ENCODE measurements around the gene IDE.

IDE gene

DNA sequence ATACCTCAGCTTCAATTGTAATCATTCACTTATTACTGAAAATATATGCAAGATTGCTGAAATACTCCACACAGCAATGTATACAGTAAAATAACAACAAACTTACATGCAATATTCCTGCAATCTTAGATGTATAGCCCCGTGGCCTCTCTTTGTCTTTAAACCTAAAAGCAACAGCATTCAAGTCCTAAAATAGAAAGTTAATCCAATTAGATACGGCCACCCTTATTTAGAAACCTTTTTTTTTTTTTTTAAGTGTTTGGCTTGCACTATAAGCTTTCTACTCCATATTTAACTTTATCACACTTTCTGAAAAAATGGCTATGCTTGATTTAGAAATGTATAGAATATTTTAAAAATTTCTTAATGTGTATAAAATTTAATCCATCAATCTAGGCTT, 67.6 kb downstream of the IDE start:
- ATAC-seq (replicated peaks; ENCODE audit: extremely low read depth, poor library complexity, severe bottlenecking) (no peak), DNase-seq (ENCODE audit: low spot score in 2 of 2) (no peak)
- H3K4me3 Mint-ChIP-seq: no peak overlapping the region
- peaks cover 40% of the 10 kb centered on the region for H3K36me3 Mint-ChIP-seq (ENCODE audit: insufficient read depth)
- H3K4me1 Mint-ChIP-seq: no peaks in the 10 kb centered on the region
- H3K9me3 Mint-ChIP-seq: no peaks in the 10 kb centered on the region
- no peaks in the 10 kb centered on the region for H3K27me3 Mint-ChIP-seq
- no peak overlapping the region for H3K27ac Mint-ChIP-seq (ENCODE audit: low read depth)

DNA sequence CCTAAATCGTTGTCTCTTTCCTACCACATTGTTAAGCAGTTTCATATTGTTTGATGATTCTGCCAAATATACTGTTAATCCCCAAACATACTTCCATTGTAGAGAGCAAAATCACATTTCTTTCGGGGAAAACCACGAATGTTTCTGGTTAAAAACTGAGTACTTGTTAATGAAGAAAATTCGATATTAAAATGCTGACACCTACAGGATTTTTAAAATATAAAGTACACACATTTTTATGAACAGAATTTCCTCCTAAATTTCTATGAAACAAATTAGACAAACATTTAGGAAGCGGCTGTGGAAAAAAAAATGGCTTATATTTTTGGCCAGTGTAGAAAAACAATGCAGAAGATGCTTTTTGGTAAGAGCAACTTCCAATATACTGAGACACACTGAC, 68.8 kb downstream of the IDE start:
- no peaks in the 10 kb centered on the region for H3K4me1 Mint-ChIP-seq
- H3K27me3 Mint-ChIP-seq: no peaks in the 10 kb centered on the region
- no peak overlapping the region for H3K27ac Mint-ChIP-seq (ENCODE audit: low read depth)
- DNase-seq (ENCODE audit: low spot score in 2 of 2): no peak
- no peak overlapping the region for H3K4me3 Mint-ChIP-seq
- peaks cover 46% of the 10 kb centered on the region for H3K36me3 Mint-ChIP-seq (ENCODE audit: insufficient read depth)
- no peak for ATAC-seq (replicated peaks; ENCODE audit: extremely low read depth, poor library complexity, severe bottlenecking)
- no peaks in the 10 kb centered on the region for H3K9me3 Mint-ChIP-seq

DNA sequence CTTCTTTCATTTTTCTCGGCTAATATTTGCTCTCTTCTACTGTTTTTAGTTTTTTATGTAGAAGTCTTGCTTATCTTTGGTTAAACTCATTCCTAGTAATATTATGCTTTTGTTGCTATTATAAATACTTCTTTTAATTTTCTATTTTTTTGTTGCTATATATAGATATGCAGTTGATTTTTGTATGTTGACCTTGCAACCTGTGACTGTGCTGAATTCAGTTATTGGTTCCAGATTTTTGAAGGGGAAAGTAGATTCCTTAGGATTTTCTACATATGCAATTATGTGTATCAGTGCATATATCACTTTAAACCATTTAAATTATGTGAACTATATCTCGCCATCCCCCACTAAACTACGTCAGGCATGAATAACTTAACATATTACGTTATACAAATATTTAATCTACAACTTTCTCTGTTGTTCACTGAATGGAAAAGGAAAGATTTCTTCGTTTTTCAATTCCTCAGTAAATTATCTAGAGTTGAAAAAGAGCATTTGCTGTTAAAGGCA, 71.5 kb downstream of the IDE start:
- H3K27me3 Mint-ChIP-seq: no peaks in the 10 kb centered on the region
- DNase-seq (ENCODE audit: low spot score in 2 of 2) (no peak), ATAC-seq (replicated peaks; ENCODE audit: extremely low read depth, poor library complexity, severe bottlenecking) (no peak)
- no peaks in the 10 kb centered on the region for H3K9me3 Mint-ChIP-seq
- H3K4me1 Mint-ChIP-seq: no peaks in the 10 kb centered on the region
- H3K27ac Mint-ChIP-seq (ENCODE audit: low read depth): no peak overlapping the region
- peaks cover 35% of the 10 kb centered on the region for H3K36me3 Mint-ChIP-seq (ENCODE audit: insufficient read depth)
- H3K4me3 Mint-ChIP-seq: no peak overlapping the region

DNA sequence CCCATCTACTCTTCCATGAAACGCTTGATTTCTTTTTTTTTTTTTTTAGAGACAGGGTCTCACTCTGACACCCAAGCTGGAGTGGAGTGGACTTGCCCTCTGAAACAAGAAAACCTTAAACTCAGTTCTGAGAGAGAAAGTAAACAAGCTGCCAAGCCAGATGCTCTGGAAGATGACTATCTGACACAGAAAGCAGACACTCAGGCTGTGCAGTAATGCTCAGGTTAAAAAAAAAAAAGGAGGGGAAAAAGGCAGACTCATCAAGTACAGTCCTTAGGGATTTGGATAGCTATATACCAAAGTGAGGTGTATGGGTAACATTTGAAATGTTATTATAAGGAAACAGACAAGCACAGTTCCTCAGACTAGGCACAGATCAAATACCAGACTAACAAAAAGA, 80.5 kb downstream of the IDE start:
- H3K27ac Mint-ChIP-seq (ENCODE audit: low read depth): no peak overlapping the region
- no peaks in the 10 kb centered on the region for H3K4me1 Mint-ChIP-seq
- DNase-seq (ENCODE audit: low spot score in 2 of 2): no peak
- ATAC-seq (replicated peaks; ENCODE audit: extremely low read depth, poor library complexity, severe bottlenecking): no peak
- H3K9me3 Mint-ChIP-seq: no peaks in the 10 kb centered on the region
- H3K27me3 Mint-ChIP-seq: no peaks in the 10 kb centered on the region
- no peak overlapping the region for H3K4me3 Mint-ChIP-seq
- peaks cover 26% of the 10 kb centered on the region for H3K36me3 Mint-ChIP-seq (ENCODE audit: insufficient read depth)

DNA sequence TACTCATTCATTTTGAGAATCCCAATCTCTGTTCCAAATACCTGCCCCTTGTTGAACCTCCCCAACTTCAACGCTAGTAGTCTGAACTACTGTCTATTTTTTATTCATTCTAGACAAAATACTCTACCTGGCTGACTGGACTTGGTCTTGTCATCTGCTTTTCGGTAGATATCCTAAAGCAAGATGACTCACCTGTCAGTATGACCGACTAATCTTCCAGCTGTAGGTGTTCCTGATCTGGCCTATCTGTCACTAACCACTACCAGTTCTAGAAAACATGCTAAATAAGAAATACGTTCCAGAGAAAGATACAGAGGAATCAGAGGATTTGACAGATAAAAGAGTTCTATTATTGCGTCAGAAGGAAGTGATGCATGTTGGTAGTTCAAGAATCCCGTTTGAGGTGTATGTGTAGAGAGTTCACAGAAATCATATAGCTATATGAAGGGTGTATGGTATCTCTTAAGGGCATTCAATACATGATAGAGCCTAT, 81.1 kb downstream of the IDE start:
- H3K9me3 Mint-ChIP-seq: no peaks in the 10 kb centered on the region
- no peak overlapping the region for H3K27ac Mint-ChIP-seq (ENCODE audit: low read depth)
- H3K36me3 Mint-ChIP-seq (ENCODE audit: insufficient read depth): peaks cover 31% of the 10 kb centered on the region
- no peak overlapping the region for H3K4me3 Mint-ChIP-seq
- ATAC-seq (replicated peaks; ENCODE audit: extremely low read depth, poor library complexity, severe bottlenecking) (no peak), DNase-seq (ENCODE audit: low spot score in 2 of 2) (no peak)
- no peaks in the 10 kb centered on the region for H3K27me3 Mint-ChIP-seq
- no peaks in the 10 kb centered on the region for H3K4me1 Mint-ChIP-seq

DNA sequence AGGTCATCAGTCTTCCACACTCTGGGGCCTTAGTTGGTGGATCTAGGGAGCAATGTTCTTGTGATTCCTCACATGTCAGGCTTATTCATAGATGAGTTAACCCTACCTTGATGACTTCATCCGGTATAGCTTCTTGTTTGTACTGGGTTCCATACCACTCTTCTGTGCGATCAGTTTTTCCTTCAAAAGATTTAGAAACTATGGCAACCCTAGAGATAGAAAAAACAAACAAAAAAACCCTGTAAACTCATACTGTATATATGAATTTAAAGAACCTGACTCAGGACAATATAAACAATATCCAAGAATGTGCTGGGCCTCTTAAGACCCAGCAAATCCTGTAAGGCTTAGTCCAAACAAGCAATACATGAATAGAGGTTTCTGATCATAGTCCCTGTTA, 83.5 kb downstream of the IDE start:
- no peak for DNase-seq (ENCODE audit: low spot score in 2 of 2)
- no peaks in the 10 kb centered on the region for H3K9me3 Mint-ChIP-seq
- H3K27me3 Mint-ChIP-seq: no peaks in the 10 kb centered on the region
- no peak overlapping the region for H3K4me3 Mint-ChIP-seq
- ATAC-seq (replicated peaks; ENCODE audit: extremely low read depth, poor library complexity, severe bottlenecking): no peak
- H3K36me3 Mint-ChIP-seq (ENCODE audit: insufficient read depth): peaks cover 45% of the 10 kb centered on the region
- H3K27ac Mint-ChIP-seq (ENCODE audit: low read depth): no peak overlapping the region
- H3K4me1 Mint-ChIP-seq: no peaks in the 10 kb centered on the region

DNA sequence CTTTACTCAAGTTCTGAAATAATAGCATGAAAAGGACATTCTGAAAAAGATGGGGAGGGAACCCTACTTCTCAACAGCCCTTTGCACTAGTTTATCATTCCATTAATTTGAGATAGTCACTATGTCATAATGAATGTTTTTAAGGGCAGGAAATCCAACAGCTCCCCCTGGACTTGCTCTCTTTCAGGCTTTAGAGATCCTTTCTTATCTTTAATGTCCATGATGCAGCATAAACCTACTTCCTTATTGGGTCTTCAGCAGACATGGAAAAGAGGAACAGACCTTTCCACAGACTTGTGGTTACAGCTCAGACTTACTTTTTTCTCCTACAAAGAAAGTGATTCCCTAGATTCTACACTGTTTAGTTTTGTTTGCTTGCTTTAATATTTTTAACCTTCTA, 87.3 kb downstream of the IDE start:
- peaks cover 57% of the 10 kb centered on the region for H3K36me3 Mint-ChIP-seq (ENCODE audit: insufficient read depth)

DNA sequence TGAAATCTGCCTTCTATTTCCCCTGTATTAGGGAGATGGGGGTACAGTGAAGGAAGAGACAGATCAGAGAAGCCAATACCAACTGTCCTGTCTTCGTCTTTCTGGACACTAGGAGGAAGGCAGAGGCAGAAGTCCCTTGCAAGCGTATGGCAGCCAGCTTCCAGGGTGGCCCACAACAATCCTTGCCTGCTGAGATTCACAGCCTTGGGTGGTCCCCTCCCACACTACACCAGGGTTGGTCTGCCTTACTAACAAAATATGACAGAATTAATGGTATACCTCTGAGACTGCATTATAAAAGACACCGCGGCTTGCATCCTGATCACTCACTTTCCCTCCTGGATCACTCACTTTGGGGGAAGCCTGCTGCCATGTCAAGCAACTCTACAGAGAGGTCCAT, 90.4 kb downstream of the IDE start:
- Mint-ChIP-seq H3K36me3 (ENCODE audit: insufficient read depth) (peaks cover 56% of the 10 kb centered on the region), H3K4me1 (no peaks in the 10 kb centered on the region), H3K9me3 (no peaks in the 10 kb centered on the region), H3K4me3 (no peak overlapping the region), H3K27ac (ENCODE audit: low read depth) (no peak overlapping the region), H3K27me3 (no peaks in the 10 kb centered on the region)
- no peak for DNase-seq (ENCODE audit: low spot score in 2 of 2)
- no peak for ATAC-seq (replicated peaks; ENCODE audit: extremely low read depth, poor library complexity, severe bottlenecking)

More for the DNA sequence above, 87.3 kb downstream of the IDE start:
- Mint-ChIP-seq H3K4me1 (no peaks in the 10 kb centered on the region), H3K4me3 (no peak overlapping the region), H3K27me3 (no peaks in the 10 kb centered on the region), H3K27ac (ENCODE audit: low read depth) (no peak overlapping the region), H3K9me3 (no peaks in the 10 kb centered on the region)
- DNase-seq (ENCODE audit: low spot score in 2 of 2) (no peak), ATAC-seq (replicated peaks; ENCODE audit: extremely low read depth, poor library complexity, severe bottlenecking) (no peak)

DNA sequence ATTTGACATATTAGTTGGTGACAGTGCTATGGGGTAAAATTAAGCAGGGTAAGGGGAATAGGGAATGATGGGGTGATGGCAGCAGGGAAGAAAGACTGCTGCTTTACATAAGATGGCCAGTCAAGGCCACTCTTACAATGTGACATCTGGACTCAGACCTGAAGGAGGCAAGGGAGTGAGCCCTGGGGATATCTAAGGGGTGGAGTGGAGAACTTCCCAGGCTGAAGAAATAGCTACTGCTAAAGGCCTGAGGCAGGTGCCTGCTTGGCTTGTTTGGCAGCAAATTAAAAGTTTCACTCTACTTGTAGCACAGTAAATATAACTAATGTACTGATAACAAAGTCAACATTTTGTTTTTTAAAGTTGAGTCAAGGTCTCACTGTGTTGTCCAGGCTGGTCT, 93.5 kb downstream of the IDE start:
- Mint-ChIP-seq H3K36me3 (ENCODE audit: insufficient read depth) (peaks cover 39% of the 10 kb centered on the region), H3K27me3 (no peaks in the 10 kb centered on the region), H3K4me3 (no peak overlapping the region), H3K4me1 (no peaks in the 10 kb centered on the region), H3K27ac (ENCODE audit: low read depth) (peak overlapping the region; percentile 1), H3K9me3 (no peaks in the 10 kb centered on the region)
- DNase-seq (ENCODE audit: low spot score in 2 of 2): no peak
- ATAC-seq (replicated peaks; ENCODE audit: extremely low read depth, poor library complexity, severe bottlenecking): no peak

DNA sequence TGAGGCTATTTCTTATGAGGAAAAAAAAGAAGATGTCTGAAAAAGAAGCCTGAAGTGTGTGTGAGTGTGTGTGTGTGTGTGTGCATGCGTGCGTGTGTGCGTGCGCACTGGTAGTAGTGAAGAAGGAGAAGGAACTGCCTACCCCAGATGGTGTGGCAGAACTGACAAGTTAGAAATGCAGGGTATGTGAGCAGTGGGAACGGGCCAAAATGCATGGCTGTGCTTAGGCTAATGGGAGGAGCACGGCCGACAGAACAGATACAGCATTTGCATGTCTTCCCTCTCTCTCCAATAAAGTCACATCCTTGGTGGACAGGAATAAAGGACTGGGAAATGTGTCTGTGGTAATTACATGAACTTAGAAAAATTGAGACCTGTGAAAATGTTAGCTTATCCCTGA, 94.3 kb downstream of the IDE start:
- DNase-seq (ENCODE audit: low spot score in 2 of 2) (no peak), ATAC-seq (replicated peaks; ENCODE audit: extremely low read depth, poor library complexity, severe bottlenecking) (no peak)
- no peaks in the 10 kb centered on the region for H3K27me3 Mint-ChIP-seq
- H3K4me1 Mint-ChIP-seq: no peaks in the 10 kb centered on the region
- H3K36me3 Mint-ChIP-seq (ENCODE audit: insufficient read depth): peaks cover 36% of the 10 kb centered on the region
- H3K9me3 Mint-ChIP-seq: no peaks in the 10 kb centered on the region
- no peak overlapping the region for H3K27ac Mint-ChIP-seq (ENCODE audit: low read depth)
- H3K4me3 Mint-ChIP-seq: no peak overlapping the region

DNA sequence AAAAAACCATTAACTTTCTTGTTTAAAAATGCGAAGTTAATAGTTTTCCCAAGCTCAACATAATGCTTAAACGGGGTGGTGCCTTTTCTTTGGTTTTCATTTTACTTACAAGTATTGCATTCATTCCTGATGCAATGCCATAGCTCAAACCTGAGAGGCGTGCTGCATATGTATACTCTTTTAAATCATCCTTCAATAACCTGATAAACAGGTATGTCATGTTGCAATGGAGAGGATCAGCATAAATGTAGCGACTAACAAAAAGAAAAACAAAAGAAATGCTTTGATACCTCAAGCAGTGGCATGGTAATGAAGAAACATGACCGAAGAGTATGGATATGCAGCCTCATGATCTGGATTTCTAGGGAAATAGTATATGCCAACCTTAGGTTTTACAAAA, 95.4 kb downstream of the IDE start:
- Mint-ChIP-seq H3K4me1 (no peaks in the 10 kb centered on the region), H3K36me3 (ENCODE audit: insufficient read depth) (peaks cover 26% of the 10 kb centered on the region), H3K27ac (ENCODE audit: low read depth) (no peak overlapping the region), H3K9me3 (no peaks in the 10 kb centered on the region), H3K27me3 (no peaks in the 10 kb centered on the region), H3K4me3 (no peak overlapping the region)
- ATAC-seq (replicated peaks; ENCODE audit: extremely low read depth, poor library complexity, severe bottlenecking) (no peak), DNase-seq (ENCODE audit: low spot score in 2 of 2) (no peak)

DNA sequence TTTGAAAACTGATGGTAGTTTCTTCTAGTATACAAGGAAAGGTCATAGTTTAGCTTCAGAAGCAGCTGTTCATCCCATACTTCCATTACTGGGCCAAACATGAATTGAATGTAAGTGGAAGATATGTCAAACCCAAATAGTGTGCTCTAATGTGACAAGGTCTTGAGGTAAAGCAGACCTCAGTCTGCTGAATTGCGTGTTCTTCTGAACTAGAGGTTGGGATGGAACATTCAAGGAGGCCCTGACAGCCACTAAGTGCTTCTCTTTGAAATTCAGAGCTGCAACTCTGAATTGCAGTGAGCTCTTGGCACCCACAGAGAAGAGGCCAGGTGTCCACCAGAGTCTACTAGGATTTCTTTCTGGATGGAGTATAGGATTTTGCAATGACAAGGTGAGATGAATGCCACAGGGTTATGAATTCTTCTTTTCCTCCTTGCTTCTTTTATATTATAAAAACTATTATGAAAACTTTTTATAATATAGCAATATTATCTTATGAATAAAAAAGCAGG, 98.5 kb downstream of the IDE start:
- no peaks in the 10 kb centered on the region for H3K27me3 Mint-ChIP-seq
- ATAC-seq (replicated peaks; ENCODE audit: extremely low read depth, poor library complexity, severe bottlenecking) (no peak), DNase-seq (ENCODE audit: low spot score in 2 of 2) (no peak)
- no peaks in the 10 kb centered on the region for H3K4me1 Mint-ChIP-seq
- H3K27ac Mint-ChIP-seq (ENCODE audit: low read depth): no peak overlapping the region
- no peak overlapping the region for H3K4me3 Mint-ChIP-seq
- H3K36me3 Mint-ChIP-seq (ENCODE audit: insufficient read depth): peaks cover 17% of the 10 kb centered on the region
- no peaks in the 10 kb centered on the region for H3K9me3 Mint-ChIP-seq

DNA sequence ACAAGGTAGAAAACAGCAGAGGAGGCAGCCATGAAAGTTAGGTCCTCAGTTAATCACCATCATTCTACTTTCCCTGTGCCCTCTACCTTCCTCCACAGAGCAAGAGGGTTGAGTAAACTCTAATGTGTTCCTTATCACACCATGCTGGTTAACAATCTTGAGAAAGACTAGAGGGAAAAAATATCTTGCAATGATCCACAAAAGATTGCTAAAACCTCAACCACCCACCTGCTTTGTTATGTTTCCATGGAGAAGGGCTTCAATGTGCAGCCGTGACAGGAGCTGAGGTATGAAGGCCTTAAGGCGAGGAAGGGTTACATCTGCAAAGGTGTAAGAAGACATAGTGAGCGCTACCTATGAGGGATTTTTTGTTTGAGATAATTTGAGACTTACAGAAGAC, 103.9 kb downstream of the IDE start:
- no peaks in the 10 kb centered on the region for H3K4me1 Mint-ChIP-seq
- H3K27me3 Mint-ChIP-seq: no peaks in the 10 kb centered on the region
- H3K4me3 Mint-ChIP-seq: no peak overlapping the region
- no peaks in the 10 kb centered on the region for H3K9me3 Mint-ChIP-seq
- no peak for ATAC-seq (replicated peaks; ENCODE audit: extremely low read depth, poor library complexity, severe bottlenecking)
- peaks cover 35% of the 10 kb centered on the region for H3K36me3 Mint-ChIP-seq (ENCODE audit: insufficient read depth)
- DNase-seq (ENCODE audit: low spot score in 2 of 2): no peak
- H3K27ac Mint-ChIP-seq (ENCODE audit: low read depth): no peak overlapping the region

DNA sequence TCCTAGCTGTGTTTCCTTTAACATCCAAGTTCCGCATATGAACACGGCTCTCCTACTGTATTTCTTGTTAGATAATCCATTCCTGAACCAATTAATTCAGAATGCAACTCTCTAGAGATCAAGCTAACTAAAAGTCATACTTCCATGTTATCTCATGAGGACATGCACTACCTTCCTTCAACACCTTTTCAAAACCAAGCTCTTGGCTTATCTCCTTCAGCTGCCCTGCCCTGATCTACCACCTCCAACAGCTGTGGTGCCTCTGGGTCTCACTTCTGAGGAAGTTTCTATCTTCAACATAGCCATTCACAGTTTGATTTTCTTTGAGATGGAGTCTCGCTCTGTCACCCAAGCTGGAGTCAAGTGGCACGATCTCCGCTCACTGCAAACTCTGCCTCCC, 109.5 kb downstream of the IDE start:
- DNase-seq (ENCODE audit: low spot score in 2 of 2) (no peak), ATAC-seq (replicated peaks; ENCODE audit: extremely low read depth, poor library complexity, severe bottlenecking) (no peak)
- no peak overlapping the region for H3K27ac Mint-ChIP-seq (ENCODE audit: low read depth)
- peaks cover 52% of the 10 kb centered on the region for H3K36me3 Mint-ChIP-seq (ENCODE audit: insufficient read depth)
- H3K4me1 Mint-ChIP-seq: no peaks in the 10 kb centered on the region
- H3K27me3 Mint-ChIP-seq: no peaks in the 10 kb centered on the region
- H3K4me3 Mint-ChIP-seq: no peak overlapping the region
- H3K9me3 Mint-ChIP-seq: no peaks in the 10 kb centered on the region

Measured in central memory CD8-positive, alpha-beta T cell (primary cell).